ENCODE results near the gene GBF1. TPM values are rescaled to one million over a fixed set of nuclear protein-coding genes. Genes with fewer than 3 reads are reported as not detected.
A peak's percentile ranks its signal among the peaks of the same experiment; 100 is the strongest.
"Not testable (repeated sequence)": the region's sequence is repeated elsewhere in the genome, so short reads cannot be mapped to it uniquely, and the experiment has no call there.

The GBF1 gene
- total and polyA plus RNA-seq, 7 experiments from 2014 or later: 8.5 to 47.2 (median 37.2) TPM

DNA sequence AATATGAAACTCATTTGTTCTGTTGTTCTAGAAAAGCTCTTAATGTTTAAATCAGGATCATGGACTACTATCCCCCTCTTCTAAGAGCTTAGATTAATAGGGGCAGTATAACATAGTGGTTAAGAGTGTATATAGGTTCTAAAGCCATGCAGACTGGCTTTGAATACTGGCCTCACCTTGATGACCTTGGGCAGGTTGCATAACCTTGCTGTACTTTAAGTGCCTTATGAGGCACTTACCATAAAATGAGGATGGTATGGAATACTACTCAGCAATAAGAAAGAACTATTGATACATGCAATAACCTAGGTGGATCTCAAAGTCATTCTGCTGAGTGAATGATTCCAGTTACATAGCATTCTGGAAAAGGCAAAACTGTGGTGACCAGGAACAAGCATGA, 53.6 kb downstream of the GBF1 start:
- CTCF ChIA-PET: interaction anchor here (0.9 kb wide), 1 partner anchor 15 kb away, joined by 4 read pairs; no protein-coding TSS in a partner anchor
- ATAC-seq (no peak), DNase-seq (no peak)
- peaks cover 7 to 26% (median 19%) of the 10 kb centered on the region in 7 donors for H3K4me1 Mint-ChIP-seq
- H3K36me3 ChIP-seq (ENCODE audit: control insufficient read depth in 2 of 3, insufficient read depth in 3 of 3, low read length in 3 of 3): no peaks in the 10 kb centered on the region
- no peak overlapping the region for H3K27ac Mint-ChIP-seq
- no peak overlapping the region for H3K27ac ChIP-seq (ENCODE audit: low read depth, low read length)
- H3K36me3 Mint-ChIP-seq: peaks cover 0 to 21% (median 8%) of the 10 kb centered on the region in 5 donors
- intact Hi-C loops (cut with micrococcal nuclease): no loop called here
- H3K27me3 ChIP-seq (ENCODE audit: control insufficient read depth in 2 of 2, insufficient read depth in 2 of 2, low read length in 2 of 2): no peaks in the 10 kb centered on the region
- POLR2A ChIA-PET: no interaction called here
- H3K27me3 Mint-ChIP-seq: no peaks in the 10 kb centered on the region
- H3K4me3 ChIP-seq (ENCODE audit: low read length): no peak overlapping the region
- no peak overlapping the region for H3K4me3 Mint-ChIP-seq
- no peaks in the 10 kb centered on the region for H3K4me1 ChIP-seq (ENCODE audit: control insufficient read depth in 2 of 2, insufficient read depth in 2 of 2, low read length in 2 of 2)
- H3K9me3 Mint-ChIP-seq: peaks cover 0 to 2% (median 0%) of the 10 kb centered on the region in 11 donors
- H3K9me3 ChIP-seq (ENCODE audit: control insufficient read depth in 2 of 3, low read length in 3 of 3): no peaks in the 10 kb centered on the region

- Histone ChIP-seq H3K27me3 (ENCODE audit: control insufficient read depth in 2 of 2, insufficient read depth in 2 of 2, low read length in 2 of 2) (no peaks in the 10 kb centered on the region), H3K27ac (ENCODE audit: low read depth, low read length) (no peak overlapping the region), H3K4me1 (ENCODE audit: control insufficient read depth in 2 of 2, insufficient read depth in 2 of 2, low read length in 2 of 2) (no peaks in the 10 kb centered on the region), H3K4me3 (ENCODE audit: low read length) (no peak overlapping the region), H3K36me3 (ENCODE audit: control insufficient read depth in 2 of 3, insufficient read depth in 3 of 3, low read length in 3 of 3) (no peaks in the 10 kb centered on the region), H3K9me3 (ENCODE audit: control insufficient read depth in 2 of 3, low read length in 3 of 3) (no peaks in the 10 kb centered on the region)
- Mint-ChIP-seq H3K4me1 (peaks cover 7 to 26% (median 19%) of the 10 kb centered on the region in 7 donors), H3K4me3 (no peak overlapping the region), H3K36me3 (peaks cover 0 to 22% (median 8%) of the 10 kb centered on the region in 5 donors), H3K9me3 (peaks cover 0 to 2% (median 0%) of the 10 kb centered on the region in 11 donors), H3K27ac (peak overlapping the region in 1 of 9 donors; percentile 32), H3K27me3 (no peaks in the 10 kb centered on the region)
- ChIA-PET POLR2A (interaction anchor here (0.7 kb wide), 1 partner anchor 12 kb away, joined by 3 read pairs; no protein-coding TSS in a partner anchor), CTCF (no interaction called here)
- no peak for ATAC-seq
- intact Hi-C loops (cut with micrococcal nuclease): no loop called here
- DNase-seq: no peak
These were observed 54.5 kb downstream of the GBF1 start for GRCh38 chr10:102299873-102300272.

GRCh38 chr10:102300278-102300843, 55.0 kb downstream of the GBF1 start:
- intact Hi-C loops (cut with micrococcal nuclease): no loop called here
- ChIA-PET POLR2A (interaction anchor here (0.7 kb wide), 1 partner anchor 11 kb away, joined by 3 read pairs; no protein-coding TSS in a partner anchor), CTCF (no interaction called here)
- Histone ChIP-seq H3K9me3 (ENCODE audit: control insufficient read depth in 2 of 3, low read length in 3 of 3) (no peaks in the 10 kb centered on the region), H3K36me3 (ENCODE audit: control insufficient read depth in 2 of 3, insufficient read depth in 3 of 3, low read length in 3 of 3) (no peaks in the 10 kb centered on the region), H3K27ac (ENCODE audit: low read depth, low read length) (no peak overlapping the region), H3K27me3 (ENCODE audit: control insufficient read depth in 2 of 2, insufficient read depth in 2 of 2, low read length in 2 of 2) (no peaks in the 10 kb centered on the region), H3K4me1 (ENCODE audit: control insufficient read depth in 2 of 2, insufficient read depth in 2 of 2, low read length in 2 of 2) (no peaks in the 10 kb centered on the region), H3K4me3 (ENCODE audit: low read length) (no peak overlapping the region)
- peaks cover 0 to 24% (median 8%) of the 10 kb centered on the region in 5 donors for H3K36me3 Mint-ChIP-seq
- peaks cover 0 to 2% (median 0%) of the 10 kb centered on the region in 11 donors for H3K9me3 Mint-ChIP-seq
- no peak for ATAC-seq
- no peak for DNase-seq
- peak overlapping the region in 3 of 9 donors; percentile 30 to 56 (median 32) for H3K27ac Mint-ChIP-seq
- peak overlapping the region in 1 of 10 donors; percentile 15 for H3K4me3 Mint-ChIP-seq
- H3K27me3 Mint-ChIP-seq: no peaks in the 10 kb centered on the region
- H3K4me1 Mint-ChIP-seq: peaks cover 7 to 26% (median 19%) of the 10 kb centered on the region in 7 donors

DNA sequence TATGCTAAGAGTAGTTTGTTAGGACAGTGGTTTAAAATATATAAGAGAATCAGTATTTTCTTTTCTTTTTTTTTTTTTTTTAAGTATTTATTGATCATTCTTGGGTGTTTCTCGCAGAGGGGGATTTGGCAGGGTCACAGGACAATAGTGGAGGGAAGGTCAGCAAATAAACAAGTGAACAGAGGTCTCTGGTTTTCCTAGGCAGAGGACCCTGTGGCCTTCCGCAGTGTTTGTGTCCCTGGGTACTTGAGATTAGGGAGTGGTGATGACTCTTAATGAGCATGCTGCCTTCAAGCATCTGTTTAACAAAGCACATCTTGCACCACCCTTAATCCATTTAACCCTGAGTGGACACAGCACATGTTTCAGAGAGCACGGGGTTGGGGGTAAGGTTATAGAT, 55.6 kb downstream of the GBF1 start:
- H3K36me3 ChIP-seq (ENCODE audit: control insufficient read depth in 2 of 3, insufficient read depth in 3 of 3, low read length in 3 of 3); H3K4me1 ChIP-seq (ENCODE audit: control insufficient read depth in 2 of 2, insufficient read depth in 2 of 2, low read length in 2 of 2); H3K9me3 Mint-ChIP-seq; H3K9me3 ChIP-seq (ENCODE audit: control insufficient read depth in 2 of 3, low read length in 3 of 3); CTCF ChIA-PET; H3K27me3 Mint-ChIP-seq; DNase-seq; H3K27ac Mint-ChIP-seq; H3K27ac ChIP-seq (ENCODE audit: low read depth, low read length); intact Hi-C loops (cut with micrococcal nuclease); H3K27me3 ChIP-seq (ENCODE audit: control insufficient read depth in 2 of 2, insufficient read depth in 2 of 2, low read length in 2 of 2); ATAC-seq; H3K4me3 Mint-ChIP-seq; H3K4me3 ChIP-seq (ENCODE audit: low read length); POLR2A ChIA-PET: not testable (repeated sequence)
- peaks cover 7 to 26% (median 19%) of the 10 kb centered on the region in 7 donors for H3K4me1 Mint-ChIP-seq
- H3K36me3 Mint-ChIP-seq: peaks cover 0 to 28% (median 9%) of the 10 kb centered on the region in 5 donors

DNA sequence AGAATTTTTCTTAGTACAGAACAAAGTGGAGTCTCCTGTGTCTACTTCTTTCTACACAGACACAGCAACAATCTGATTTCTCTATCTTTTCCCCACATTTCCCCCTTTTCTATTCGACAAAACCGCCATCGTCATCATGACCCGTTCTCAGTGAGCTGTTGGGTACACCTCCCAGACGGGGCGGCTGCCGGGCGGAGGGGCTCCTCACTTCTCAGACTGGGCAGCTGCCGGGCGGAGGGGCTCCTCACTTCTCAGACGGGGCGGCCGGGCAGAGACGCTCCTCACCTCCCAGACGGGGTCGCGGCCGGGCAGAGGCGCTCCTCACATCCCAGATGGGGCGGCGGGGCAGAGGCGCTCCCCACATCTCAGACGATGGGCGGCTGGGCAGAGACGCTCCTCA, 56.0 kb downstream of the GBF1 start:
- H3K36me3 ChIP-seq (ENCODE audit: control insufficient read depth in 2 of 3, insufficient read depth in 3 of 3, low read length in 3 of 3); H3K27me3 Mint-ChIP-seq; H3K27me3 ChIP-seq (ENCODE audit: control insufficient read depth in 2 of 2, insufficient read depth in 2 of 2, low read length in 2 of 2); intact Hi-C loops (cut with micrococcal nuclease); H3K4me3 Mint-ChIP-seq; H3K9me3 ChIP-seq (ENCODE audit: control insufficient read depth in 2 of 3, low read length in 3 of 3); H3K27ac ChIP-seq (ENCODE audit: low read depth, low read length); CTCF ChIA-PET; POLR2A ChIA-PET; H3K4me1 ChIP-seq (ENCODE audit: control insufficient read depth in 2 of 2, insufficient read depth in 2 of 2, low read length in 2 of 2); H3K9me3 Mint-ChIP-seq; H3K4me3 ChIP-seq (ENCODE audit: low read length); H3K27ac Mint-ChIP-seq; ATAC-seq; DNase-seq: not testable (repeated sequence)
- H3K36me3 Mint-ChIP-seq: peaks cover 0 to 32% (median 12%) of the 10 kb centered on the region in 5 donors
- H3K4me1 Mint-ChIP-seq: peaks cover 7 to 26% (median 20%) of the 10 kb centered on the region in 7 donors

DNA sequence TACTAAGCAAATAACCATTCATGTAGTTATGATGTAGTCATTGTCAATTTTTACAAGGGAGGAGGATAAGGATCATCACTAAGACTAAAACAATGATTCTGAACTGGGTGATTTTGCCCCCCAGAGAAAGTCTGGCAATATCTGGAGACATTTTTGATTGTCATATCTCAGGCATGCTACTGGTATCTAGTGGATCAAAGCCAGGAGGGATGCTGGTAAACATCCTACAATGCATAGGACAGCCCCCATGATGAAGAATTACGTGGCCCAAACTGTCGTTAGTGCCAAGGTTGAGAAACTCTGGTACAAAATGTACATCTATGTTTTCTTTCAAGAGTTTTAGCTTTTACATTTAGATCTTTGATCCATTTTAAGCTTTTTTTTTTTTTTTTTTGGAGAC, 57.3 kb downstream of the GBF1 start:
- Mint-ChIP-seq H3K4me1 (peaks cover 7 to 21% (median 17%) of the 10 kb centered on the region in 7 donors), H3K4me3 (no peak overlapping the region), H3K9me3 (peaks cover 0 to 2% (median 0%) of the 10 kb centered on the region in 11 donors), H3K36me3 (peaks cover 0 to 43% (median 20%) of the 10 kb centered on the region in 5 donors), H3K27me3 (no peaks in the 10 kb centered on the region), H3K27ac (peak overlapping the region in 1 of 9 donors; percentile 34)
- ChIA-PET POLR2A (no interaction called here), CTCF (no interaction called here)
- no peaks in the 10 kb centered on the region for H3K27me3 ChIP-seq (ENCODE audit: control insufficient read depth in 2 of 2, insufficient read depth in 2 of 2, low read length in 2 of 2)
- H3K4me1 ChIP-seq (ENCODE audit: control insufficient read depth in 2 of 2, insufficient read depth in 2 of 2, low read length in 2 of 2): no peaks in the 10 kb centered on the region
- no peaks in the 10 kb centered on the region for H3K36me3 ChIP-seq (ENCODE audit: control insufficient read depth in 2 of 3, insufficient read depth in 3 of 3, low read length in 3 of 3)
- no peak overlapping the region for H3K4me3 ChIP-seq (ENCODE audit: low read length)
- DNase-seq (no peak), ATAC-seq (no peak)
- no peak overlapping the region for H3K27ac ChIP-seq (ENCODE audit: low read depth, low read length)
- intact Hi-C loops (cut with micrococcal nuclease): no loop called here
- H3K9me3 ChIP-seq (ENCODE audit: control insufficient read depth in 2 of 3, low read length in 3 of 3): no peaks in the 10 kb centered on the region

DNA sequence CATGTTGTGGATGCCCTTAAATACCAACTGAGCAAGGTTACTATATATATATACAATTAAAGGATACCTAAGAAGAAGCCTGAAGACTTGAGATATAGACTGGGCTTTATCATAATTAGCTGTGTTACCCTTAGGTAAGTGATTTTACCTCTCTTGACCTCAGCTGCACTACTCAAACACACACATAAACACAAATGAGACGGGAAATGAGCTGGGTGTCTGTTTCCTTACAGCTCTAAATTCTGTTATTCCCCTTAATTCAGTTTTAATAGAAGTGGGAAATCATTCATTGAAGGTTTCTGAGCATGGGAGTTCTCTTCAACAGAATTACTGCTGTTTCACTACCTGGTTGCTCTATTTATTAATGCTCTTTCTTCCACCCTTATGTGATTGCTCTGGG, 60.7 kb downstream of the GBF1 start:
- Mint-ChIP-seq H3K27ac (no peak overlapping the region), H3K4me1 (peaks cover 21 to 31% (median 26%) of the 10 kb centered on the region in 7 donors), H3K36me3 (peaks cover 0 to 37% (median 12%) of the 10 kb centered on the region in 5 donors), H3K4me3 (no peak overlapping the region), H3K9me3 (peaks cover 0 to 3% (median 0%) of the 10 kb centered on the region in 11 donors), H3K27me3 (no peaks in the 10 kb centered on the region)
- intact Hi-C loops (cut with micrococcal nuclease): no loop called here
- ATAC-seq (no peak), DNase-seq (no peak)
- Histone ChIP-seq H3K4me1 (ENCODE audit: control insufficient read depth in 2 of 2, insufficient read depth in 2 of 2, low read length in 2 of 2) (no peaks in the 10 kb centered on the region), H3K9me3 (ENCODE audit: control insufficient read depth in 2 of 3, low read length in 3 of 3) (no peaks in the 10 kb centered on the region), H3K36me3 (ENCODE audit: control insufficient read depth in 2 of 3, insufficient read depth in 3 of 3, low read length in 3 of 3) (no peaks in the 10 kb centered on the region), H3K27ac (ENCODE audit: low read depth, low read length) (no peak overlapping the region), H3K27me3 (ENCODE audit: control insufficient read depth in 2 of 2, insufficient read depth in 2 of 2, low read length in 2 of 2) (no peaks in the 10 kb centered on the region), H3K4me3 (ENCODE audit: low read length) (no peak overlapping the region)
- CTCF ChIA-PET: interaction anchor here (0.6 kb wide), 1 partner anchor 1175 kb away, joined by 3 read pairs; no protein-coding TSS in a partner anchor
- POLR2A ChIA-PET: no interaction called here

Measured in naive thymus-derived CD4-positive, alpha-beta T cell (primary cell).